ENCODE data around the gene STRN3. TPM values are rescaled to one million over a fixed set of nuclear protein-coding genes. Genes with fewer than 3 reads are reported as not detected.

Gene STRN3
- total and polyA plus RNA-seq, 2 of the 4 experiments (the other 2 are of a cell fraction) = 10.8 to 78.7 TPM

DNA sequence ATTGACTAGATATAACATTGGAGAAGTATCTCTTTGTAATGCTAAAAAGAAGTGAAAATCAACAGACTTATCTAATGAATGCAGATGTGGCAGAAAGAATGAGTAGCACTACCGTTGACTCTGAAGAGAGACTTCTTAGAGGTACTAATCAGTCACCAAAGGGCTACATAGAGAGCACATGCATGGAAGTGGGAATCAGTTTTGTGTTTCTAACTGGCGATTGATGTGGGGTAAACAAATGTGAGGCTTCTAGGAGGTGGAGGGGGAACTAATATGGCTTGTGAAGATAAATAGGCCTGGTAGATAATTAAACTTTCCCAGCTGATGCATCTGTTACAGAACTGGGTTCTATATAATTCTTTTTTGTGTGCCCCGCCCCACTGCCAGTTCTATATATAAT is 141.3 kb downstream of the STRN3 start:
- no peaks in the 10 kb centered on the region for H4K20me1 ChIP-seq (ENCODE audit: insufficient read depth, low read length)
- H2BK20ac ChIP-seq (ENCODE audit: low read depth, low read length) = no peak overlapping the region
- H4K5ac ChIP-seq (ENCODE audit: low read depth, low read length) = no peak overlapping the region
- in situ Hi-C loops (cut with MboI; ENCODE audit: low sequenced_read_pairs) = no loop called here
- H3K4ac ChIP-seq (ENCODE audit: low read depth, low read length) = no peak overlapping the region
- no peak overlapping the region for H3K23ac ChIP-seq (ENCODE audit: low read depth, low read length)
- no peak overlapping the region for H3K4me2 ChIP-seq (ENCODE audit: low read depth, low read length)
- no peak overlapping the region for H2BK120ac ChIP-seq (ENCODE audit: low read depth, low read length)
- H3K56ac ChIP-seq (ENCODE audit: extremely low read depth, insufficient read depth, low read length) = no peak overlapping the region
- H2AK9ac ChIP-seq (replicated peaks; ENCODE audit: low read depth, low read length, poor library complexity) = no peak overlapping the region
- no peak overlapping the region for H4K91ac ChIP-seq (ENCODE audit: insufficient read depth, low read depth, low read length)
- H3K18ac ChIP-seq (ENCODE audit: low read depth, low read length) = no peak overlapping the region
- intact Hi-C loops (cut with micrococcal nuclease) = no loop called here
- TF ChIP-seq MAFK (IDR thresholded peaks at IDR 0.05; ENCODE audit: low read depth, low read length) = no peak
- TF ChIP-seq NFE2L2 (IDR thresholded peaks at IDR 0.05; ENCODE audit: low read depth, low read length) = no peak
- no peak for TF ChIP-seq BHLHE40 (IDR thresholded peaks at IDR 0.05; ENCODE audit: low read depth, low read length)
- TF ChIP-seq CEBPB (IDR thresholded peaks at IDR 0.05; ENCODE audit: low read depth, low read length) = no peak
- no peak for TF ChIP-seq RAD21 (IDR thresholded peaks at IDR 0.05; ENCODE audit: low read length)
- no peak for TF ChIP-seq FOS (IDR thresholded peaks at IDR 0.05; ENCODE audit: low read depth, low read length)
- no peak for TF ChIP-seq CHD1 (IDR thresholded peaks at IDR 0.05; ENCODE audit: low read depth, low read length)
- no peak overlapping the region for H3K27ac ChIP-seq (ENCODE audit: insufficient read depth, low read length)
- H2AFZ ChIP-seq (replicated peaks; ENCODE audit: low read length, poor library complexity) = no peak overlapping the region
- ChIA-PET POLR2A (ENCODE audit: unreplicated experiment) (no interaction called here), CTCF (no interaction called here)
- BruUV-seq (replicated peaks) = no TSS peak
- ATAC-seq (ENCODE audit: low read depth) (no peak), DNase-seq (no peak)
- no peaks in the 10 kb centered on the region for H3K9me3 ChIP-seq (ENCODE audit: control insufficient read depth, insufficient read depth, low read length)
- no peaks in the 10 kb centered on the region for H3K79me1 ChIP-seq (ENCODE audit: low read depth in 1 of 2, low read length in 2 of 2)
- no peaks in the 10 kb centered on the region; the same call in 1 of the 2 replicates for H3K9me1 ChIP-seq (ENCODE audit: insufficient read depth, low read length)
- no peak overlapping the region for H3K4me3 ChIP-seq (ENCODE audit: insufficient read depth, low read depth, low read length)
- WGBS, 2 experiments (ENCODE audit: extremely low coverage in 2 of 2, insufficient read length in 1 of 2) = 89% methylated on average over 1 of the region's 3 CpGs; no CpG with 5 or more reads in 1 of the 2 experiments
- no peaks in the 10 kb centered on the region for H3K36me3 ChIP-seq (ENCODE audit: control insufficient read depth, insufficient read depth, low read length)
- H2AK5ac ChIP-seq (ENCODE audit: low read depth, low read length) = no peak overlapping the region
- no peaks in the 10 kb centered on the region for H3K27me3 ChIP-seq (ENCODE audit: control insufficient read depth, insufficient read depth, low read length)
- dilution Hi-C loops (cut with HindIII; ENCODE audit: low sequenced_read_pairs, unreplicated experiment) = no loop called here
- peaks cover 2% of the 10 kb centered on the region; the same call in 1 of the 2 replicates for H3K4me1 ChIP-seq (ENCODE audit: control insufficient read depth, insufficient read depth, low read length)
- H3K14ac ChIP-seq (replicated peaks; ENCODE audit: low read depth, low read length) = no peak overlapping the region
- no peak overlapping the region for H2BK5ac ChIP-seq (ENCODE audit: low read depth, low read length, poor library complexity, severe bottlenecking)
- no peak overlapping the region for H3K9ac ChIP-seq (ENCODE audit: low read depth, low read length)
- H4K8ac ChIP-seq (ENCODE audit: low read depth in 2 of 2, low read length in 2 of 2) = no peak overlapping the region
- H2BK15ac ChIP-seq (ENCODE audit: low read depth, low read length) = no peak overlapping the region

All from IMR-90 (cell line).